GM19193 (cell line): ENCODE data around the gene ELAVL3.

Source experiments
- POLR2A ChIP-seq: IDR thresholded peaks from 4 replicates; pipeline ENCODE4 v1.6.1; 2011; ENCODE audit not compliant: insufficient read depth, insufficient read length; ENCODE audit errors: extremely low read depth

ELAVL3 gene

GRCh38 chr19:11437955-11438354 is 42.9 kb downstream of the ELAVL3 start:
- no peak for TF ChIP-seq POLR2A

GRCh38 chr19:11435833-11436313 is 45.0 kb downstream of the ELAVL3 start:
- no peak for TF ChIP-seq POLR2A

GRCh38 chr19:11435057-11435832 is 45.6 kb downstream of the ELAVL3 start, which contains the start of the genes ODAD3 and PRKCSH:
ODAD3 (minus strand) TSS chr19:11435121; CDS start chr19:11435016, 105 bp downstream.
PRKCSH (plus strand) TSS chr19:11435635; CDS start chr19:11436118, 483 bp downstream.
- peak; percentile 81 for TF ChIP-seq POLR2A

- no peak for TF ChIP-seq POLR2A
Observed at GRCh38 chr19:11434703-11435056, 46.2 kb downstream of the ELAVL3 start.

- no peak for TF ChIP-seq POLR2A
Observed at GRCh38 chr19:11426656-11427055, 54.2 kb downstream of the ELAVL3 start.

GRCh38 chr19:11425719-11426457 is 55.0 kb downstream of the ELAVL3 start:
- TF ChIP-seq POLR2A, result no peak

- TF ChIP-seq POLR2A, result no peak
Observed at GRCh38 chr19:11423791-11424181, 57.1 kb downstream of the ELAVL3 start.

GRCh38 chr19:11423164-11423790 is 57.6 kb downstream of the ELAVL3 start:
- TF ChIP-seq POLR2A, result no peak

GRCh38 chr19:11422163-11423065 is 58.4 kb downstream of the ELAVL3 start:
- TF ChIP-seq POLR2A, result no peak

- TF ChIP-seq POLR2A, result no peak
Observed at GRCh38 chr19:11421371-11422098, 59.3 kb downstream of the ELAVL3 start.

GRCh38 chr19:11420429-11421370 is 60.1 kb downstream of the ELAVL3 start:
- no peak for TF ChIP-seq POLR2A
